GM12872 (cell line): ENCODE measurements around the gene CDH5.

Experiments
- CTCF ChIP-seq: IDR thresholded peaks from 3 replicates; pipeline ENCODE4 v1.5.1; 2011; ENCODE audit warnings: low read depth, mild to moderate bottlenecking, low read length, moderate library complexity; ENCODE audit not compliant: insufficient read depth

Gene CDH5

GRCh38 chr16:66357523-66357928 lies 9.0 kb upstream of the CDH5 start:
- TF ChIP-seq CTCF, result peak; percentile 68

GRCh38 chr16:66358231-66358630 lies 8.3 kb upstream of the CDH5 start:
- no peak for TF ChIP-seq CTCF

GRCh38 chr16:66359012-66359411 lies 7.5 kb upstream of the CDH5 start:
- TF ChIP-seq CTCF, result no peak

GRCh38 chr16:66359811-66360608 lies 6.5 kb upstream of the CDH5 start:
- TF ChIP-seq CTCF, result no peak

- no peak for TF ChIP-seq CTCF
These were observed 5.7 kb upstream of the CDH5 start for GRCh38 chr16:66360624-66361324.

- no peak for TF ChIP-seq CTCF
These were observed 4.8 kb upstream of the CDH5 start for GRCh38 chr16:66361604-66362135.

- no peak for TF ChIP-seq CTCF
These were observed 3.2 kb upstream of the CDH5 start for GRCh38 chr16:66363211-66363777.
